Neural cell (in vitro differentiated cells): ENCODE data around the gene AMPD2. TPM values are rescaled to one million over a fixed set of nuclear protein-coding genes. Genes with fewer than 3 reads are reported as not detected.
"Not testable (repeated sequence)": the region's sequence is repeated elsewhere in the genome, so short reads cannot be mapped to it uniquely, and the experiment has no call there.

Experiments
- H2AFZ ChIP-seq: fragments of 200-600, 300-800 bp; sonication (generic), shearing (Covaris generic); 2 replicates; pipeline ENCODE4 v1.6.0; 2014; ENCODE audit warnings: low read depth, mild to moderate bottlenecking, antibody characterized with exemption, low read length, moderate library complexity
- H3F3A ChIP-seq: fragments of 200-600 bp; shearing (Covaris generic); 2 replicates; pipeline ENCODE4 v1.6.1; 2016; ENCODE audit warnings: mild to moderate bottlenecking, moderate library complexity, mixed read lengths, antibody characterized with exemption, low read length; ENCODE audit not compliant: insufficient read depth, poor library complexity, severe bottlenecking
- H3K27ac ChIP-seq: fragments of 200-600, 300-800 bp; sonication (generic), shearing (Covaris generic); 2 replicates; pipeline ENCODE4 v1.5.1; 2014; ENCODE audit warnings: mild to moderate bottlenecking, low read length, moderate library complexity
- H3K27me3 ChIP-seq: fragments of 300-800, 200-600 bp; sonication (generic), shearing (Covaris generic); 2 replicates; pipeline ENCODE4 v1.6.0; 2014; ENCODE audit warnings: mild to moderate bottlenecking, low read depth, low read length, moderate library complexity; ENCODE audit not compliant: insufficient read depth
- H3K36me3 ChIP-seq: fragments of 300-800, 200-600 bp; sonication (generic), shearing (Covaris generic); 2 replicates; pipeline ENCODE4 v1.5.1; 2014; ENCODE audit warnings: mild to moderate bottlenecking, antibody characterized with exemption, low read length, moderate library complexity; ENCODE audit not compliant: insufficient read depth
- H3K4me2 ChIP-seq: fragments of 300-800, 200-600 bp; sonication (generic), shearing (Covaris generic); 2 replicates; pipeline ENCODE4 v1.6.0; 2014; ENCODE audit warnings: mild to moderate bottlenecking, low read length
- H3K4me3 ChIP-seq: fragments of 300-800, 200-600 bp; sonication (generic), shearing (Covaris generic); 2 replicates; pipeline ENCODE4 v1.5.1; 2014; ENCODE audit warnings: mild to moderate bottlenecking, low read length, moderate library complexity
- H3K79me2 ChIP-seq: fragments of 200-600 bp; shearing (Covaris generic); replicated peaks from 2 replicates; pipeline ENCODE4 v1.6.0; 2014; ENCODE audit warnings: mild to moderate bottlenecking, low read length, moderate library complexity; ENCODE audit not compliant: insufficient read depth
- H3K9ac ChIP-seq: fragments of 300-800, 200-600 bp; sonication (generic), shearing (Covaris generic); 2 replicates; pipeline ENCODE4 v1.6.1; 2016; ENCODE audit warnings: mild to moderate bottlenecking, low read length, mixed read lengths
- H3K9me2 ChIP-seq: fragments of 200-600 bp; shearing (Covaris generic); 2 replicates; pipeline ENCODE4 v1.6.1; 2016; ENCODE audit warnings: mild to moderate bottlenecking, low read length, mixed read lengths; ENCODE audit not compliant: insufficient read depth
- H3K9me3 ChIP-seq: fragments of 200-600, 300-800 bp; sonication (generic), shearing (Covaris generic); 2 replicates; pipeline ENCODE4 v1.6.1; 2016; ENCODE audit warnings: mild to moderate bottlenecking, mixed run types, low read length, moderate library complexity, mixed read lengths
- H4K20me1 ChIP-seq: fragments of 200-600 bp; shearing (Covaris generic); 2 replicates; pipeline ENCODE4 v1.6.1; 2016; ENCODE audit warnings: mild to moderate bottlenecking, mixed run types; ENCODE audit not compliant: insufficient read depth
- CTCF ChIP-seq: fragments of 450-650 bp; IDR thresholded peaks from 2 replicates; pipeline ENCODE4 v1.5.1; 2014; ENCODE audit warnings: antibody characterized with exemption, mild to moderate bottlenecking, moderate library complexity; ENCODE audit not compliant: poor library complexity, severe bottlenecking
- EP300 ChIP-seq: fragments of 450-650 bp; conservative IDR thresholded peaks from 2 replicates; pipeline ENCODE4 v1.6.1; 2014; ENCODE audit warnings: antibody characterized with exemption, mild to moderate bottlenecking, moderate library complexity; ENCODE audit not compliant: poor library complexity, severe bottlenecking
- EZH2 ChIP-seq: fragments of 200-600, 300-800 bp; shearing (Covaris generic), sonication (generic); IDR thresholded peaks from 2 replicates; pipeline ENCODE4 v1.6.1; 2014; ENCODE audit warnings: antibody characterized with exemption, low read length, borderline replicate concordance, mild to moderate bottlenecking; ENCODE audit not compliant: insufficient read depth, poor library complexity, severe bottlenecking
- POLR2AphosphoS5 ChIP-seq: IDR thresholded peaks from 2 replicates; pipeline ENCODE4 v1.6.1; 2012
- RAD21 ChIP-seq: fragments of 450-650 bp; conservative IDR thresholded peaks from 2 replicates; pipeline ENCODE4 v1.6.1; 2014; ENCODE audit warnings: antibody characterized with exemption, mild to moderate bottlenecking, moderate library complexity
- SMC3 ChIP-seq: fragments of 450-650 bp; conservative IDR thresholded peaks from 2 replicates; pipeline ENCODE4 v1.6.1; 2014; ENCODE audit warnings: antibody characterized with exemption, mild to moderate bottlenecking, moderate library complexity; ENCODE audit not compliant: poor library complexity
- TAF1 ChIP-seq: IDR thresholded peaks from 2 replicates; pipeline ENCODE4 v1.6.1; 2012; ENCODE audit warnings: low read depth
- polyA plus RNA-seq: library from polyadenylated mRNA; depleted of rRNA; stranded (reverse); fragments of >200 nt; gene quantifications from 2 replicates; pipeline ENCODE4 v1.2.3, GENCODE V29; 2014
- small RNA-seq, 3 experiments: library from RNA; depleted of rRNA; stranded (forward); fragments of <200 nt; gene quantifications; one replicate each; pipeline ENCODE3, GENCODE V24; 2012
- TF ChIP-seq, protein P1 (sequence below): IDR thresholded peaks from 2 replicates; pipeline ENCODE4 v1.6.1; 2012; ENCODE audit warnings: borderline replicate concordance

The AMPD2 gene
- polyA plus RNA-seq, 1 donor from 2014 or later = 104 TPM

GRCh38 chr1:109677459-109677858, 57.8 kb downstream of the AMPD2 start:
- Histone ChIP-seq H3K9me2 (no peaks in the 10 kb centered on the region), H3K27ac (no peak overlapping the region), H3F3A (no peaks in the 10 kb centered on the region), H4K20me1 (no peaks in the 10 kb centered on the region), H3K4me2 (no peak overlapping the region), H3K9ac (no peak overlapping the region), H3K9me3 (no peaks in the 10 kb centered on the region), H3K79me2 (no peaks in the 10 kb centered on the region), H2AFZ (no peak overlapping the region), H3K4me3 (no peak overlapping the region), H3K36me3 (no peaks in the 10 kb centered on the region), H3K27me3 (no peaks in the 10 kb centered on the region)
- no peak for TF ChIP-seq EZH2
- TF ChIP-seq SMC3 = no peak
- no peak for TF ChIP-seq EP300
- TF ChIP-seq RAD21 = no peak
- no peak for TF ChIP-seq POLR2AphosphoS5
- TF ChIP-seq TAF1 = no peak
- no peak for TF ChIP-seq CTCF
- TF ChIP-seq, protein P1, sequence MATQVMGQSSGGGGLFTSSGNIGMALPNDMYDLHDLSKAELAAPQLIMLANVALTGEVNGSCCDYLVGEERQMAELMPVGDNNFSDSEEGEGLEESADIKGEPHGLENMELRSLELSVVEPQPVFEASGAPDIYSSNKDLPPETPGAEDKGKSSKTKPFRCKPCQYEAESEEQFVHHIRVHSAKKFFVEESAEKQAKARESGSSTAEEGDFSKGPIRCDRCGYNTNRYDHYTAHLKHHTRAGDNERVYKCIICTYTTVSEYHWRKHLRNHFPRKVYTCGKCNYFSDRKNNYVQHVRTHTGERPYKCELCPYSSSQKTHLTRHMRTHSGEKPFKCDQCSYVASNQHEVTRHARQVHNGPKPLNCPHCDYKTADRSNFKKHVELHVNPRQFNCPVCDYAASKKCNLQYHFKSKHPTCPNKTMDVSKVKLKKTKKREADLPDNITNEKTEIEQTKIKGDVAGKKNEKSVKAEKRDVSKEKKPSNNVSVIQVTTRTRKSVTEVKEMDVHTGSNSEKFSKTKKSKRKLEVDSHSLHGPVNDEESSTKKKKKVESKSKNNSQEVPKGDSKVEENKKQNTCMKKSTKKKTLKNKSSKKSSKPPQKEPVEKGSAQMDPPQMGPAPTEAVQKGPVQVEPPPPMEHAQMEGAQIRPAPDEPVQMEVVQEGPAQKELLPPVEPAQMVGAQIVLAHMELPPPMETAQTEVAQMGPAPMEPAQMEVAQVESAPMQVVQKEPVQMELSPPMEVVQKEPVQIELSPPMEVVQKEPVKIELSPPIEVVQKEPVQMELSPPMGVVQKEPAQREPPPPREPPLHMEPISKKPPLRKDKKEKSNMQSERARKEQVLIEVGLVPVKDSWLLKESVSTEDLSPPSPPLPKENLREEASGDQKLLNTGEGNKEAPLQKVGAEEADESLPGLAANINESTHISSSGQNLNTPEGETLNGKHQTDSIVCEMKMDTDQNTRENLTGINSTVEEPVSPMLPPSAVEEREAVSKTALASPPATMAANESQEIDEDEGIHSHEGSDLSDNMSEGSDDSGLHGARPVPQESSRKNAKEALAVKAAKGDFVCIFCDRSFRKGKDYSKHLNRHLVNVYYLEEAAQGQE = no peak

- H3K4me2 ChIP-seq, H3K27me3 ChIP-seq, H3K9ac ChIP-seq, H3K36me3 ChIP-seq, H3F3A ChIP-seq, H3K4me3 ChIP-seq, H3K79me2 ChIP-seq, H3K9me2 ChIP-seq, H3K27ac ChIP-seq, H2AFZ ChIP-seq, H3K9me3 ChIP-seq, H4K20me1 ChIP-seq: not testable (repeated sequence)
Measured at GRCh38 chr1:109678637-109679036, 59.0 kb downstream of the AMPD2 start.

Small RNA genes within 50 kb of the gene (small RNA-seq; reads per million reads assigned to genes)
- gene RNU6V = 14.1 to 42.0 (median 26.3) reads per million in 3 experiments

Other genes with a start within 250 kb of the AMPD2 start
- 31.4 and 33.3 TPM in 2 replicates for gene SORT1, start 221.9 kb upstream of the AMPD2 start, polyA plus RNA-seq
- gene PSMA5, start 193.4 kb upstream of the AMPD2 start, polyA plus RNA-seq = 98.8 and 99.8 TPM in 2 replicates
- gene SYPL2, start 153.3 kb upstream of the AMPD2 start, polyA plus RNA-seq = not detected in 2 replicates
- gene ATXN7L2, start 135.9 kb upstream of the AMPD2 start, polyA plus RNA-seq = 14.3 and 16.9 TPM in 2 replicates
- 7.2 and 9.2 TPM in 2 replicates for gene CYB561D1, start 125.7 kb upstream of the AMPD2 start, polyA plus RNA-seq
- 12.0 and 12.6 TPM in 2 replicates for gene AMIGO1, start 110.1 kb upstream of the AMPD2 start, polyA plus RNA-seq
- 9.7 and 13.2 TPM in 2 replicates for gene GPR61, start 80.0 kb upstream of the AMPD2 start, polyA plus RNA-seq
- 10.6 and 10.9 TPM in 2 replicates for gene GNAI3, start 71.2 kb upstream of the AMPD2 start, polyA plus RNA-seq
- gene GNAT2, start 221 bp upstream of the AMPD2 start, polyA plus RNA-seq = 1.5 TPM in 1 of 2 replicates, not detected in the other
- gene GSTM4, start 36.3 kb downstream of the AMPD2 start, polyA plus RNA-seq = 0.06 and 0.71 TPM in 2 replicates
- gene GSTM2, start 48.2 kb downstream of the AMPD2 start, polyA plus RNA-seq = 6.8 and 10.2 TPM in 2 replicates
- gene GSTM1, start 68.0 kb downstream of the AMPD2 start, polyA plus RNA-seq = not detected in 2 replicates
- gene GSTM5, start 92.4 kb downstream of the AMPD2 start, polyA plus RNA-seq = not detected in 2 replicates
- gene GSTM3, start 121.2 kb downstream of the AMPD2 start, polyA plus RNA-seq = 150 and 195 TPM in 2 replicates
- not detected in 2 replicates for gene EPS8L3, start 144.1 kb downstream of the AMPD2 start, polyA plus RNA-seq